ENCODE results near the gene GREM1.

Gene GREM1

DNA sequence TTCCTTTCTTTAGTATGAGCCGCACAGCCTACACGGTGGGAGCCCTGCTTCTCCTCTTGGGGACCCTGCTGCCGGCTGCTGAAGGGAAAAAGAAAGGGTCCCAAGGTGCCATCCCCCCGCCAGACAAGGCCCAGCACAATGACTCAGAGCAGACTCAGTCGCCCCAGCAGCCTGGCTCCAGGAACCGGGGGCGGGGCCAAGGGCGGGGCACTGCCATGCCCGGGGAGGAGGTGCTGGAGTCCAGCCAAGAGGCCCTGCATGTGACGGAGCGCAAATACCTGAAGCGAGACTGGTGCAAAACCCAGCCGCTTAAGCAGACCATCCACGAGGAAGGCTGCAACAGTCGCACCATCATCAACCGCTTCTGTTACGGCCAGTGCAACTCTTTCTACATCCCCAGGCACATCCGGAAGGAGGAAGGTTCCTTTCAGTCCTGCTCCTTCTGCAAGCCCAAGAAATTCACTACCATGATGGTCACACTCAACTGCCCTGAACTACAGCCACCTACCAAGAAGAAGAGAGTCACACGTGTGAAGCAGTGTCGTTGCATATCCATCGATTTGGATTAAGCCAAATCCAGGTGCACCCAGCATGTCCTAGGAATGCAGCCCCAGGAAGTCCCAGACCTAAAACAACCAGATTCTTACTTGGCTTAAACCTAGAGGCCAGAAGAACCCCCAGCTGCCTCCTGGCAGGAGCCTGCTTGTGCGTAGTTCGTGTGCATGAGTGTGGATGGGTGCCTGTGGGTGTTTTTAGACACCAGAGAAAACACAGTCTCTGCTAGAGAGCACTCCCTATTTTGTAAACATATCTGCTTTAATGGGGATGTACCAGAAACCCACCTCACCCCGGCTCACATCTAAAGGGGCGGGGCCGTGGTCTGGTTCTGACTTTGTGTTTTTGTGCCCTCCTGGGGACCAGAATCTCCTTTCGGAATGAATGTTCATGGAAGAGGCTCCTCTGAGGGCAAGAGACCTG is 13.2 kb downstream of the GREM1 start:
- WGBS (ENCODE audit: extremely low coverage, insufficient coverage, low lambda C conversion rate): no CpG with 5 or more reads among the region's 27 CpGs
- Histone ChIP-seq H4K5ac (ENCODE audit: low read length) (no peak overlapping the region), H3K36me3 (ENCODE audit: control insufficient read depth, insufficient read depth, low read length) (no peaks in the 10 kb centered on the region), H3K4me2 (ENCODE audit: low read length) (no peak overlapping the region), H2BK5ac (ENCODE audit: low read length) (peak overlapping the region; percentile 13), H3K56ac (ENCODE audit: low read length) (peak overlapping the region; percentile 56), H4K8ac (ENCODE audit: low read depth, low read length) (no peak overlapping the region), H2BK15ac (replicated peaks; ENCODE audit: low read depth) (no peak overlapping the region), H3K23ac (ENCODE audit: low read length) (no peak overlapping the region), H3K9ac (ENCODE audit: low read length) (no peak overlapping the region), H2BK120ac (ENCODE audit: low read depth, low read length) (no peak overlapping the region), H3K4me1 (ENCODE audit: control insufficient read depth, low read depth, low read length) (peaks cover 6% of the 10 kb centered on the region), H3K4ac (ENCODE audit: low read depth, low read length) (no peak overlapping the region), H3K27me3 (ENCODE audit: insufficient read depth, low read length, poor library complexity) (no peaks in the 10 kb centered on the region), H3K27ac (ENCODE audit: low read depth, low read length) (no peak overlapping the region), H3K18ac (ENCODE audit: low read length) (no peak overlapping the region), H3K79me2 (ENCODE audit: control insufficient read depth, insufficient read depth, low read length) (no peaks in the 10 kb centered on the region), H3K79me1 (ENCODE audit: low read length) (no peaks in the 10 kb centered on the region), H3K4me3 (ENCODE audit: low read length) (no peak overlapping the region), H2AK5ac (ENCODE audit: low read length) (no peak overlapping the region)
- peak; percentile 84 for DNase-seq

DNA sequence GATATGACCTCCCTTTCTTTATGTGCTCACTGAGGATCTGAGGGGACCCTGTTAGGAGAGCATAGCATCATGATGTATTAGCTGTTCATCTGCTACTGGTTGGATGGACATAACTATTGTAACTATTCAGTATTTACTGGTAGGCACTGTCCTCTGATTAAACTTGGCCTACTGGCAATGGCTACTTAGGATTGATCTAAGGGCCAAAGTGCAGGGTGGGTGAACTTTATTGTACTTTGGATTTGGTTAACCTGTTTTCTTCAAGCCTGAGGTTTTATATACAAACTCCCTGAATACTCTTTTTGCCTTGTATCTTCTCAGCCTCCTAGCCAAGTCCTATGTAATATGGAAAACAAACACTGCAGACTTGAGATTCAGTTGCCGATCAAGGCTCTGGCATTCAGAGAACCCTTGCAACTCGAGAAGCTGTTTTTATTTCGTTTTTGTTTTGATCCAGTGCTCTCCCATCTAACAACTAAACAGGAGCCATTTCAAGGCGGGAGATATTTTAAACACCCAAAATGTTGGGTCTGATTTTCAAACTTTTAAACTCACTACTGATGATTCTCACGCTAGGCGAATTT is 14.9 kb downstream of the GREM1 start:
- Histone ChIP-seq H3K18ac (ENCODE audit: low read length) (no peak overlapping the region), H3K56ac (ENCODE audit: low read length) (no peak overlapping the region)

DNA sequence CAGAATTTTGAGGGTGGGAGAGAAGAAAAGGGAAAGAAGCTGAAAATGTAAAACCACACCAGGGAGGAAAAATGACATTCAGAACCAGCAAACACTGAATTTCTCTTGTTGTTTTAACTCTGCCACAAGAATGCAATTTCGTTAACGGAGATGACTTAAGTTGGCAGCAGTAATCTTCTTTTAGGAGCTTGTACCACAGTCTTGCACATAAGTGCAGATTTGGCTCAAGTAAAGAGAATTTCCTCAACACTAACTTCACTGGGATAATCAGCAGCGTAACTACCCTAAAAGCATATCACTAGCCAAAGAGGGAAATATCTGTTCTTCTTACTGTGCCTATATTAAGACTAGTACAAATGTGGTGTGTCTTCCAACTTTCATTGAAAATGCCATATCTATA is 15.5 kb downstream of the GREM1 start:
- Histone ChIP-seq H3K79me2 (ENCODE audit: control insufficient read depth, insufficient read depth, low read length) (no peaks in the 10 kb centered on the region), H2BK120ac (ENCODE audit: low read depth, low read length) (no peak overlapping the region), H4K5ac (ENCODE audit: low read length) (no peak overlapping the region), H3K23ac (ENCODE audit: low read length) (no peak overlapping the region), H2BK15ac (replicated peaks; ENCODE audit: low read depth) (no peak overlapping the region), H3K4me3 (ENCODE audit: low read length) (no peak overlapping the region), H2BK5ac (ENCODE audit: low read length) (no peak overlapping the region), H2AK5ac (ENCODE audit: low read length) (no peak overlapping the region), H3K18ac (ENCODE audit: low read length) (no peak overlapping the region), H3K4ac (ENCODE audit: low read depth, low read length) (no peak overlapping the region), H3K36me3 (ENCODE audit: control insufficient read depth, insufficient read depth, low read length) (no peaks in the 10 kb centered on the region), H3K27ac (ENCODE audit: low read depth, low read length) (no peak overlapping the region), H4K8ac (ENCODE audit: low read depth, low read length) (no peak overlapping the region), H3K56ac (ENCODE audit: low read length) (no peak overlapping the region), H3K4me1 (ENCODE audit: control insufficient read depth, low read depth, low read length) (peaks cover 6% of the 10 kb centered on the region), H3K79me1 (ENCODE audit: low read length) (no peaks in the 10 kb centered on the region), H3K4me2 (ENCODE audit: low read length) (no peak overlapping the region), H3K27me3 (ENCODE audit: insufficient read depth, low read length, poor library complexity) (no peaks in the 10 kb centered on the region), H3K9ac (ENCODE audit: low read length) (no peak overlapping the region)
- DNase-seq: no peak
- WGBS (ENCODE audit: extremely low coverage, insufficient coverage, low lambda C conversion rate): no CpG with 5 or more reads among the region's 3 CpGs

More for the DNA sequence above, 14.9 kb downstream of the GREM1 start:
- H3K36me3 ChIP-seq (ENCODE audit: control insufficient read depth, insufficient read depth, low read length): no peaks in the 10 kb centered on the region
- no peak overlapping the region for H3K23ac ChIP-seq (ENCODE audit: low read length)
- H4K8ac ChIP-seq (ENCODE audit: low read depth, low read length): no peak overlapping the region
- no peak overlapping the region for H3K9ac ChIP-seq (ENCODE audit: low read length)
- no peak overlapping the region for H2BK15ac ChIP-seq (replicated peaks; ENCODE audit: low read depth)
- H3K79me1 ChIP-seq (ENCODE audit: low read length): no peaks in the 10 kb centered on the region
- no peak overlapping the region for H3K4ac ChIP-seq (ENCODE audit: low read depth, low read length)
- DNase-seq: no peak
- H3K27me3 ChIP-seq (ENCODE audit: insufficient read depth, low read length, poor library complexity): no peaks in the 10 kb centered on the region
- H4K5ac ChIP-seq (ENCODE audit: low read length): no peak overlapping the region
- WGBS (ENCODE audit: extremely low coverage, insufficient coverage, low lambda C conversion rate): no CpG with 5 or more reads among the region's 6 CpGs
- H3K79me2 ChIP-seq (ENCODE audit: control insufficient read depth, insufficient read depth, low read length): no peaks in the 10 kb centered on the region
- no peak overlapping the region for H2AK5ac ChIP-seq (ENCODE audit: low read length)
- no peak overlapping the region for H2BK5ac ChIP-seq (ENCODE audit: low read length)
- H3K27ac ChIP-seq (ENCODE audit: low read depth, low read length): no peak overlapping the region
- peaks cover 6% of the 10 kb centered on the region for H3K4me1 ChIP-seq (ENCODE audit: control insufficient read depth, low read depth, low read length)
- H2BK120ac ChIP-seq (ENCODE audit: low read depth, low read length): no peak overlapping the region
- no peak overlapping the region for H3K4me3 ChIP-seq (ENCODE audit: low read length)
- H3K4me2 ChIP-seq (ENCODE audit: low read length): no peak overlapping the region

DNA sequence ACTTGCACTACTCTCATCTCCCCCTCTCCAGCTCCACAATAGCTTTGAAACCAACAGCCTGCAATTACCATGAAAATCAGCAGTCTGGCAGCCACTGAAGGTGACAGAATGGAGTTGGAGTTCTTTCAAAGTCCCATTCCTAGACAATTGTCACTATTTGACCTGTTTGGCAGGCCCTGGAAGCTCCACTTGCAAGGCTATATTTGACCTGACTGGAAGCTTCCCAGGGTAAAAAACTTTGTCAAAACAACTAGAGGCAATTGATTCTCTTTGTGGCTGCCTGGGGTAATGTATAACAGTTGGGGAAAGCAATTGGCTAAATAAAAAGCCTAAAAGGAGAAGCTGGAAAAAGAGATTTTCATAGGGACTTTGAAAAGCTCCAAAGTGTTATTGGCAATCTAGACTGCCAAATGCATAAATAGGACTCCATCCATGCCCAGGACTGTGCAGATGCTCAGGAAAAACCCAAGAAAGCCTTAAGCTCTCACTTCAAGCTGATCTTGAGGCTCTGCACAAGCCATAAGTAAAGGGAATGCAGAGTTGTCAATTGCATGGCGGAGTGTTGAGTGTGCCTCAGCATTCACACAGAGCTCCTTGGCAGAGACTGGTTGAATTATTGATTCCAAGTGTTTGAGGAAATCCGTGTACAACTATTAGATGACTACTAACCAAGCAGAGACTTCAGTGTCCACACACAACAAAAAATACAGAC is 18.3 kb downstream of the GREM1 start:
- no peak overlapping the region for H2BK5ac ChIP-seq (ENCODE audit: low read length)
- no peaks in the 10 kb centered on the region for H3K36me3 ChIP-seq (ENCODE audit: control insufficient read depth, insufficient read depth, low read length)

DNA sequence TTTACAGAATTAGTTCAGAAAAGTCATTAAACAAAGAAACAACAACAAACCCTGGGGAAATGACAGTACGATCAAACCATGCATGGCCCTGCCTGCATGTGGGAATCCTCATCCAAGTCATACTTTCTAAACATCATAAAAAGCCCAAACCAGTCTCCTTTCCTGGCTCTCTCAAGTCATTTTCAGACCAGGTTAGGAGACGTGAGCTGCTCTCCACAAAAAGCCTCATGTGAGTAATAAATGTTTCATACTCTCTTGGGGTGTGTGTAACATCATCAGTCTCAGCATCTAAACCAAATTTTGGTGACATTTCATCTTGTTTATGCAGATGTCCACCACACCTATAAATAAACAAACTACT is 18.9 kb downstream of the GREM1 start:
- Histone ChIP-seq H2BK15ac (replicated peaks; ENCODE audit: low read depth) (no peak overlapping the region), H3K27ac (ENCODE audit: low read depth, low read length) (no peak overlapping the region), H3K4me3 (ENCODE audit: low read length) (no peak overlapping the region), H2AK5ac (ENCODE audit: low read length) (no peak overlapping the region), H4K5ac (ENCODE audit: low read length) (no peak overlapping the region), H3K4ac (ENCODE audit: low read depth, low read length) (no peak overlapping the region), H2BK5ac (ENCODE audit: low read length) (no peak overlapping the region), H3K18ac (ENCODE audit: low read length) (no peak overlapping the region), H3K4me2 (ENCODE audit: low read length) (no peak overlapping the region), H3K36me3 (ENCODE audit: control insufficient read depth, insufficient read depth, low read length) (no peaks in the 10 kb centered on the region), H3K27me3 (ENCODE audit: insufficient read depth, low read length, poor library complexity) (no peaks in the 10 kb centered on the region), H3K4me1 (ENCODE audit: control insufficient read depth, low read depth, low read length) (no peaks in the 10 kb centered on the region), H3K23ac (ENCODE audit: low read length) (no peak overlapping the region), H3K79me2 (ENCODE audit: control insufficient read depth, insufficient read depth, low read length) (no peaks in the 10 kb centered on the region), H3K56ac (ENCODE audit: low read length) (no peak overlapping the region), H3K9ac (ENCODE audit: low read length) (no peak overlapping the region), H4K8ac (ENCODE audit: low read depth, low read length) (no peak overlapping the region), H2BK120ac (ENCODE audit: low read depth, low read length) (no peak overlapping the region), H3K79me1 (ENCODE audit: low read length) (no peaks in the 10 kb centered on the region)
- no peak for DNase-seq
- no CpG with 5 or more reads among the region's 2 CpGs for WGBS (ENCODE audit: extremely low coverage, insufficient coverage, low lambda C conversion rate)

More for the DNA sequence above, 18.3 kb downstream of the GREM1 start:
- Histone ChIP-seq H3K23ac (ENCODE audit: low read length) (no peak overlapping the region), H2AK5ac (ENCODE audit: low read length) (no peak overlapping the region), H3K56ac (ENCODE audit: low read length) (no peak overlapping the region), H3K4me1 (ENCODE audit: control insufficient read depth, low read depth, low read length) (peaks cover under 1% of the 10 kb centered on the region), H2BK120ac (ENCODE audit: low read depth, low read length) (no peak overlapping the region), H2BK15ac (replicated peaks; ENCODE audit: low read depth) (no peak overlapping the region), H3K27me3 (ENCODE audit: insufficient read depth, low read length, poor library complexity) (no peaks in the 10 kb centered on the region), H3K79me2 (ENCODE audit: control insufficient read depth, insufficient read depth, low read length) (no peaks in the 10 kb centered on the region), H3K4me2 (ENCODE audit: low read length) (no peak overlapping the region), H4K8ac (ENCODE audit: low read depth, low read length) (no peak overlapping the region), H3K27ac (ENCODE audit: low read depth, low read length) (no peak overlapping the region), H3K9ac (ENCODE audit: low read length) (no peak overlapping the region), H3K4ac (ENCODE audit: low read depth, low read length) (no peak overlapping the region), H3K79me1 (ENCODE audit: low read length) (no peaks in the 10 kb centered on the region), H3K4me3 (ENCODE audit: low read length) (no peak overlapping the region), H4K5ac (ENCODE audit: low read length) (no peak overlapping the region), H3K18ac (ENCODE audit: low read length) (no peak overlapping the region)
- no CpG with 5 or more reads among the region's 2 CpGs for WGBS (ENCODE audit: extremely low coverage, insufficient coverage, low lambda C conversion rate)
- no peak for DNase-seq

Data from mesendoderm (in vitro differentiated cells).